SKM-1 (cell line): ENCODE data around the gene PCBP4.

Experiments
- DNase-seq: peaks from one replicate; lab custom pipeline; 2025; ENCODE audit not compliant: unreplicated experiment; lab: John Stamatoyannopoulos, UW

PCBP4 gene

GRCh38 chr3:51942603-51943450 is 24.4 kb downstream of the PCBP4 start:
- DNase-seq, result no peak

GRCh38 chr3:51941798-51942602 is 25.3 kb downstream of the PCBP4 start, which contains the start of the genes PARP3 and RRP9:
TSS of gene PARP3 (plus strand) at chr3:51942363. CDS start at chr3:51943356, 993 bp downstream.
TSS of gene RRP9 (minus strand) at chr3:51941904. CDS start at chr3:51941867, 37 bp downstream.
- peak; percentile 100 for DNase-seq

GRCh38 chr3:51941463-51941797 is 25.8 kb downstream of the PCBP4 start:
- no peak for DNase-seq

- DNase-seq, result no peak
Measured at GRCh38 chr3:51940648-51941462, 26.4 kb downstream of the PCBP4 start.

- DNase-seq, result no peak
Measured at GRCh38 chr3:51938780-51939425, 28.4 kb downstream of the PCBP4 start.

GRCh38 chr3:51937611-51938450 is 29.4 kb downstream of the PCBP4 start:
- DNase-seq, result no peak

- DNase-seq, result no peak
Measured at GRCh38 chr3:51937014-51937413, 30.2 kb downstream of the PCBP4 start.

GRCh38 chr3:51935886-51936755 is 31.1 kb downstream of the PCBP4 start:
- DNase-seq, result no peak

- DNase-seq, result no peak
Measured at GRCh38 chr3:51934991-51935885, 32.0 kb downstream of the PCBP4 start.

- DNase-seq, result no peak
Measured at GRCh38 chr3:51934139-51934850, 33.0 kb downstream of the PCBP4 start.

GRCh38 chr3:51933471-51934138 is 33.6 kb downstream of the PCBP4 start:
- DNase-seq, result no peak

GRCh38 chr3:51932471-51933370 is 34.5 kb downstream of the PCBP4 start:
- DNase-seq, result no peak

GRCh38 chr3:51931756-51932155 is 35.5 kb downstream of the PCBP4 start:
- DNase-seq, result no peak

- no peak for DNase-seq
Measured at GRCh38 chr3:51930439-51930838, 36.8 kb downstream of the PCBP4 start.

- DNase-seq, result no peak
Measured at GRCh38 chr3:51929420-51930003, 37.7 kb downstream of the PCBP4 start.
